ENCODE data around the gene LDLRAD2.

The LDLRAD2 gene

DNA sequence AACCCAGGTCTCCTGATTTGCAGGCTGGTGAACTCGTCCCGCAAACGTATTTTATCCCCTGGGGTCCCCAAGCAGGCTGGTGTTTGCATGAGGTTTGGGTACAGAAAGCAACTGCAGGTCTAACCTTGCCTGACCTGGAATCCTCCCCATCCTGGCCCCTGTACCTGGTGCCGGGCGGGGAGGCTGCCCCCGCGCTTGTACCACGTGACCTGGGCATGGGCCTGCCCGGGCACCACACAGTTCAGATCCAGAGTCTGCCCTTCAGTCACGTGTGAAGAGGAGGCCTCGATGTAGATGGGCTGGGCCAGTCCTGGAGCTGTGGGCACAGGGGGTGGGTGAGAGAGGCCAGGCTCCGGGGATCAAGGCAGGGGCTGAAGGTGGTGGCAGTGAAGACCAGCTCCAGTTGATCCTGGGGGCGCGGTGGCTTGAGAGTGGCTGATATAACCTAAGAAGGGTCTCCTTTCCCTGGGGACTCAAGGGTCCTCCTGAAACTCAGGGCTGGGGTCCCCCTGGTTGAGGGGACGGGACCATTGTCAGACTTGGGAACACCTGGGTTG is 30.6 kb downstream of the LDLRAD2 start:
- no peak for DNase-seq

DNA sequence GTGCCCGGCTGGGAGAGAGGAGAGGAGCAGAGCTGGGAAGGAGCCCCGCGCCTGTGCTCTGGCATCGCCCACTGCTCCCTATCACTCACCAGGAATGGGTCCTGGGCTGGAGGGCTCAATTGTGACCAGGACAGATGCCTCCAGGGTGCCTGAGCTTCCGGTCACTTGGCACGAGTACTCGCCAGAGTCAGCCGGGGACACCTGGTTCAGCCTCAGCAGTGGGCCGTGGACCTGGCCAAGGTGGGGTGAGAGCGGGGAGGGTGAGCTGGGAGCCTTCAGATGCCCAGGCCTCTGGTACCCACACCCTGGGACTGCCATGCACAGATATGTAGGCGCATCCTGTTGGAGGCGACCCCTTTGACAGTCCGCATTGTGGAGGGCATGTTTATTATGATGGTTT is 31.1 kb downstream of the LDLRAD2 start:
- DNase-seq, result no peak

DNA sequence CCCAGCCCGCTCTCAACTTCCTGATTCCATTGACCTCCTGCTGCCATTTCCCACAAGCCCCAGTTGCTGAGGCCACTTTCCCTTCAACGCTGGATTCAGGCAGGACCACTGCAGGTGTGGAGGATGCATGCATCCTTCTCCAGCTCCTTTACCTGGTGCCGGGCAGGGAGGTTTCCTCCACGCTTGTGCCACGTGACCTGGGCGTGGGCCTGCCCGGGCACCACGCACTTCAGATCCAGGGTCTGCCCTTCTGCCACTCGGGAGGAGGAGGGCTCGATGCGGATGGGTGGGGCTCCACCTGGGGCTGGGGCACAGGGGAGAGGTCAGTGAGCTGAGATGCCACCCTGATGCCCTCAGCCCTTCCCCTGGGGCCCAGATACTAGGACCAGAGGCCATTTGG is 31.9 kb downstream of the LDLRAD2 start:
- no peak for DNase-seq

DNA sequence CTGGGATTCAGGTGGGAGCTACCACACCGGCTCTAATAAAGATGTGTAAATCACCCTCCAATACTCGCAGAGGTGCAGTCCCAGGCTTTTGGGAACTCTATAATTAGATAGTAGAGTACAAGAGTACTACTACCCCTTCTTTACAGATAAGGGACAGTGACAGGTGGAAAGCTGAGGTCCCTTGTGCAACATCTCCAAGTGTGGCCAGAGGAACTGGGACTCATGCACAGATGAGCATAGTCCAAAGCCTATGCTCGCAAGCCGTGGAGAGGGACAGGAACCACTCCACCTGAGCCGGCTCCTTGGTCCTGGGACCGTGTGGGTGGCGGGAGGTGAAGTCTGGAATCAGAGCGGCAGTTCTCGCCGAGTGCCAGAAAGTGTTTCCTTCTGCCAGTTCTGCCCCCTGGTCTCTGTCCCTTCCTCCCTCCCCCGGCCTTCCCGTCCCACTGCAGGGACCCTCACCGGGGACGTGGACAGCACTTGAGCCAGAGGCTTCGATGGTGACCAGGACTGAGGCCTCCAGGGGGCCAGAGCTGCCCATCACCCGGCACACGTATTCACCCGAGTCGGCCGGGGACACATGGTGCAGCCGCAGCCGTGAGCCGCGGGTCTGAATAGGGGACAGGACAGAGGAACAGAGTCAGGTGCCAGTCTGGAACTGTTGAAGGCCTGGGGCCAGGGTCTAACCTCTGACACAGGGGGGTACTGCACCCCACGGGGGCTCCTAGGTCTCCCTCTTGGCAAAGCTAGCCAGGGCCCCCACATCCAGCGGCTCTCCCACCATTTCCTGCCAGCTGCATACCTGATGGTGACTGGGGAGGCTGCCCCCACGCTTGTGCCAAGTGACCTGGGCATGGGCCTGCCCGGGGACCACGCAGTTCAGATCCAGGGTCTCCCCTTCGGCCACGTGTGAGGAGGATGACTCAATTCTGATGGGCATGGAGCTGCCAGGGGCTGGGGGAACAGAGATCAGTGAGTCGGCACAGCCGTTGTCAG is 33.9 kb downstream of the LDLRAD2 start:
- no peak for DNase-seq

DNA sequence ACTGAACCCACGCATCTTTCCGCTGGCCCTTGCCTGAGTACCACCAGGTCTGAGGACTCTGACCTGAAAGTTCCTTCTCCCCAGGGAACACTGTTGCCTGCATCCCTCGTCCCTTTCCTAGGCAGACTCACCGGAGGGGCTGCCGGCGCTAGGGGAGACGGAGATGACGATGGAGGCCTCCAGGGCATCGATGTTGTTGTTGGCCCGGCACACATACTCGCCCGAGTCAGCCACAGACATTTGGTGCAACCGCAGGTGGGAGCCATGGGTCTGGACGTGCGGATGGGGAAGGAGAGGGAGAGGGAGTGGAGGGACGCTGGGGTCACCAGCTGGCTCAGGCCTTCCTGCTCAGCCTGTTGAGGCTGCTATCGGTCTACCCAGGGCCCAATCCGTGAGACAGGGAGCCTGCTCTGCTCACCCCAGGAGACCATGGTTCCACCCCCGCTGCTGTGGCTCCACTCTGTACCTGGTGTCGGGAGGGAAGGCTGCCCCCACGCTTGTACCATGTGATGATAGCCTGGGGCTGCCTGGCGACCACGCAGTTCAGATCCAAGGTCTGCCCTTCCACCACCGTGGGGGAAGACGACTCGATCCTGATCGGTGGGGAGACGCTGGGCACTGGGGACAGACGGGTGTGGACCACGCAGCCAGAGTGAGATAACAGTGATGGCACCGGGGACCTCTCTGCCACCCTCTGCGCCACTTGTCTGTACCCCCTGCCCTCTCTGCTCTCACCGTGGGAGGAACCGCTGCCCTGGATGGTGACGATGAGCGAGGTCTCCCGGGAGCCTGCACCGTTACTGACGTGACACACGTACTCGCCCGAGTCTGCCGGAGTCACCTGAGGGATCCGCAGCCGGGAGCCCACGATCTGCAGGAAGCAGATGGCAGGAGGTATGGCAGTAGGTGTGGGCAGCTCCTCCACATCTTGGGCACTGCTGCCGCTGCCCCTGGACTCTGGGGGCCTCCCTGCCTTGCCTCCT is 35.4 kb downstream of the LDLRAD2 start:
- no peak for DNase-seq

DNA sequence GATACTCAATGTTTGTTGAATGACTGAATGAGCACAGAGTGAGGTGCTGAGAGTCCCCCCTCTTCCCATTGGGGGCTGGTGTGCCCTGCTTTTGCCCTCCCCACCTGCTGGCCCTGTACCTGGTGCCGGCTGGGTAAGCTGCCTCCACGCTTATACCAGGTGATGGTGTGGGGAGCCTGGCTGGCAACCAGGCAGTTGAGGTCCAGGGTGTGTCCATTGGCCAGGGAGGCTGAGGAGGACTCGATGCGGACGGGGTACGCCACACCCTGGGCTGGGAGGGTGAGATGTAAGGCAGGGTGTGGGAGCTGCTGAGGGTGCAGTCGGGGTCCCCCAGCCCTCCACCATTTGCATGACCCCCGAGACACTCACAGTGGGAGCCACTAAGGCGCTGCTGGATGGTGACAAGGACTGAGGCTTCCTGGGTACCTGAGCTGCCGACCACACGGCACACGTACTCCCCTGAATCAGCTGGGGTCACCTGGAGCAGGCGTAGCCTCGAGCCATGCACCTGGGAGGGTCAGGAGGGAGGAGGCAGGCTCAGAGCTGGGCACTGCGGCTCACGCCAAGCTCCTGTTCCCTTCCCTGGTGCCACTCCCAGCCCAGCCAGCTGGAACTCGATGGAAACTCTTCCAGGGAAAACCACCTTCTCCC is 36.6 kb downstream of the LDLRAD2 start:
- DNase-seq, result no peak

DNA sequence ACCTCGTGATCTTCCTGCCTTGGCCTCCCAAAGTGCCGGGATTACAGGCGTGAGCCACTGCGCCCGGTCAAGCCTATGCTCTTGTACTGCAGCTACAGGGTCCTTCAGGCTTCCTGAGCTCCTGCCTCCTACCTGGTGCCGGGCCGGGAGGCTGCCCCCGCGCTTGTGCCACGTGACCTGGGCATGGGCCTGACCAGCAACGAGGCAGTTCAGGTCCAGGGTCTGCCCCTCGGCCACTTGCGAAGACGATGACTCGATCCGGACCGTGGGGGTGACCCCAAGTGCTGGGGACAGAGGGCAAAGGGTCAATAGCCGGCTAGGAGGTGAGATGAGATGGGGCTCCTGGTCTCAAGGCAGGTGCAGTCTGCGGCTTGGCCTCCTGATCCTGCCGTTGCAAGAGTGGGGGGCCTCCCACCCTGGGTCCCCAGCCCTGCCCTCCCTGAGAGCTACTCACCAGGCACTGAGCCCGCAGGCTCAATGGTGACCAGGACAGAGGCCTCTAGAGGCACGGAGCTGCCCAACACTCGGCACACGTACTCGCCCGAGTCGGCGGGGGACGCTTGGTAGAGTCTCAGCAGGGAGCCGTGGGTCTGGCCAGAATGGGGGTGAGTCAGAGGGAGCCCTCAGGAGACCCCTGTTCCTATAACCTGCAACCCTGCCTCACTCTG is 38.0 kb downstream of the LDLRAD2 start:
- no peak for DNase-seq

DNA sequence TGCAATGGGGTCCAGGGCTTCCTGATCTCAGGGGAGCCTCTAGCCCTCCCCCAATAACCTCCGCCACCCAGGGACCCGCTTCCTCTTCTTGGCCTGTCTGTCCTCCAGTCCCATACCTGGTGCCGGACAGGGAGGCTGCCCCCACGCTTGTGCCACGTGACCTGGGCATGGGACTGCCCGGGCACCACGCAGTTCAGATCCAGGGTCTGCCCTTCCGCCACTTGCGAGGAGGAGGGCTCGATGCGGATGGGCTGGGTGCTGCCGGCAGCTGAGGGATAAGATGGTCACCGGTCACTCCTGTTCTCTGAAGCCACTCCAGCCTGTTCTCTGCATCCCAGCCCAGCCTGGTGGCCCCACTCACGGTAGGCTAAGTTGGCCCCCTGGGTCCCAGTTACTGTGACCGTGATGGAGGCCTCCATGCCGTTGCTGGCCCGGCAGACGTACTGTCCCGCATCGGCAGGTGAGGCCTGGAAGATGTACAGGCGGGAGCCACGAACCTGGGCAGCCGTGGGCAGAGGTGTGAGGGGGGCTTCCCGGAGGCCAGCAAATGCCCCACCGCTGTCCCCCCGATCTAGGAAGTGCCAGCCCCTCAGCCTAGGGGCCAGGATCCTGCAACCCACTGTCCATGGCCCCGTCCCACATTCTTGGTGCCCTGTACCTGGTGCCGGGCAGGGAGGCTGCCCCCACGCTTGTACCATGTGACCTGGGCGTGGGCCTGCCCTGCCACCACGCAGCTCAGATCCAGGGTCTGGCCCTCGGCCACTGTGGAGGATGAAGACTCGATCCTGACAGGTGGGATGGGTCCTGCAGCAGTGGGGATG is 39.6 kb downstream of the LDLRAD2 start:
- no peak for DNase-seq

DNA sequence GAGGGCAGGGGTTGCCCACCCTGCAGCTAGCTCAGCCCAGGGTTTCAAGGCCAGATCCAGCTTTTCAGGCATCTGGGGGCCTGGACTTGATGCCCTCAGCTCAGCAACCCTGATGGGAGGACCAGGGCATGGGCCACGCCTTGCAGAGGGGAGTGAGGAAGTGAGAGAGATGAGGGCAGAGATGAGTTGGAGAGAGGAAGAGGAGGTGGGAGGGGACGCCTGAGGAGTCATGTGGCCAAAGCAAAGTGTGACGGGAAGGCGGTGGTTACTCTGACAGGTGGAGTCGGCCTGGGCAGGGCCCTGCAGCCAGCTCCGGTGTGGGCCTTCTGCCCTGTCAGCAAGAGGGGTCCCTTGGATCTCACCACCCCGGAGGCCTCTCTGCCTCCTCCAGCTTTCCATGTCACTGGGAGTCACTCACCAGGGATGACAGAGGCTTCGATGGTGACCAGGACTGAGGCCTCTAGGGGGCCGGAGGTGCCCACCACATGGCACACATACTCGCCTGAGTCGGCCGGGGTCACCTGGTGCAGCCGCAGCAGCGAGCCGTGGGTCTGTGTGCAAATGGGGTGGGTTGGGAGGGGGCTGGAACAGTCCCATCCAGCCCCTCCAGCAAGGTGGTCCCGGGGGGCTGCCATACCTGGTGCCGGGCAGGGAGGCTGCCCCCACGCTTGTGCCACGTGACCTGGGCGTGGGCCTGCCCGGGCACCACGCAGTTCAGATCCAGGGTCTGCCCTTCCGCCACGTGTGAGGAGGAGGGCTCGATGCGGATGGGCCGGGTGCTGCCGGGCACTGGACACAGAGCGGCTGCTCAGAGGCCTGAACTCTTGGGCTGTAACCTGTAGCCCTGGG is 40.4 kb downstream of the LDLRAD2 start:
- DNase-seq, result no peak

DNA sequence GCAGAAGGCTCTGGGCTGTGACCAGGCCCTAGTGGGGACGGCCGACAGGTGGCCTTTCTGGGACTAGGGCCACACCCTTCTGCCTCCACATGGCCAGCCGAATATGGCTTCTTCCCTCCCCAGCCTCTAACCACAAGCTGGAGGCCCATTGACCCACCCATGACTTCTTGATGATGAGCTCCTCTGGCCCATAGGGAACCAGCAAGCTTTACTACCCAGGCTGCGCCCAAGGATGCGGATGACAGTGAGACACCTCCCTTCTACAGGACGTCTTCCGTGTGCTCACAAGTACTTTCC is 41.0 kb downstream of the LDLRAD2 start:
- DNase-seq, result no peak

DNA sequence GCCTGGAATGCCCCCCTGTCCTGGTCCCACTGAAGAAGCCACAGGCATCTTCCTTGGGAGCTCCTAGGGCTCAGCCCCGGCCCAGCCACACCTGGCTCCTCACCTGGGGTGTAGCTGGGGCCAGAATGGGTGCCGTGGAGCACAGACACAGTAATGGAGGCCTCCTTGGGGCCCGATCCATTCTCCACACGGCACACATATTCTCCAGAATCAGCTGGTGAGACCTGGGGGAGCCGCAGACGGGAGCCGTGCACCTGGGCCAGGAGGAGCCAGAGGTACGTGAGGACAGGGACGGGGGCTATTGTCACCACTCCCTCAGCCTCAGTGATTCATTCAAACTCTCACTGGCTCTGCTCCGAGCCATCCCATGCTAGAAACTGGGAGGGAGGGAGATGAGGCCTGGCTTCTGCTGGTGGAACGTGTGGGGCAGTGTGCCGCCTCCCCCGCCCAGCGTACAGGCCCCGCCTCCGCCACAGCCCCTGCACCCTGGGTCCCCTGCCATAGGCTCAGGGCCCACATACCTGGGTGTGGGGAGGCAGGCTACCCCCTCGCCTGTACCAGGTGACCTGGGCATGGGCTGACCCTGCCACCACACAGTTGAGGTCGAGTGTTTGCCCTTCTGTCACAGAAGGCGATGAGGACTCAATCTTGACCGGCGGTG is 42.2 kb downstream of the LDLRAD2 start:
- no peak for DNase-seq

DNA sequence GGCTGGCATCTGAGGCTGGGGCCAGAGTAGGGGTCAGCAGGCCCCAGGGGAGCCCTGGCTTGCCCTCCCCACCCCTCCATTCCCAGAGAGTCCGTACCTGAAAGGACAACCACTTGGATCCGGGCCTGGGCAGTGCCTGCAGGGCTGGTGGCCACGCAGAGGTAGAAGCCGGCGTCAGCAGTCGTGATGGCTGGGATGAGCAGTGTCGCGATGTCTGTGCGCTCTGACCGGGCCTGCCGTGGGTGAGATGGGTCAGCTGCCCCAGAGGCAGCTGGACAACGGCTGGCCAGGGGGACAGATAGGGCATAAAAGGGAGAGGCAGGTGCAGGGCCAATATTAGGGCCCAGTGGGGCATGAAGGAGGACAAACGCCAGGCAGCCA is 42.7 kb downstream of the LDLRAD2 start:
- no peak for DNase-seq

DNA sequence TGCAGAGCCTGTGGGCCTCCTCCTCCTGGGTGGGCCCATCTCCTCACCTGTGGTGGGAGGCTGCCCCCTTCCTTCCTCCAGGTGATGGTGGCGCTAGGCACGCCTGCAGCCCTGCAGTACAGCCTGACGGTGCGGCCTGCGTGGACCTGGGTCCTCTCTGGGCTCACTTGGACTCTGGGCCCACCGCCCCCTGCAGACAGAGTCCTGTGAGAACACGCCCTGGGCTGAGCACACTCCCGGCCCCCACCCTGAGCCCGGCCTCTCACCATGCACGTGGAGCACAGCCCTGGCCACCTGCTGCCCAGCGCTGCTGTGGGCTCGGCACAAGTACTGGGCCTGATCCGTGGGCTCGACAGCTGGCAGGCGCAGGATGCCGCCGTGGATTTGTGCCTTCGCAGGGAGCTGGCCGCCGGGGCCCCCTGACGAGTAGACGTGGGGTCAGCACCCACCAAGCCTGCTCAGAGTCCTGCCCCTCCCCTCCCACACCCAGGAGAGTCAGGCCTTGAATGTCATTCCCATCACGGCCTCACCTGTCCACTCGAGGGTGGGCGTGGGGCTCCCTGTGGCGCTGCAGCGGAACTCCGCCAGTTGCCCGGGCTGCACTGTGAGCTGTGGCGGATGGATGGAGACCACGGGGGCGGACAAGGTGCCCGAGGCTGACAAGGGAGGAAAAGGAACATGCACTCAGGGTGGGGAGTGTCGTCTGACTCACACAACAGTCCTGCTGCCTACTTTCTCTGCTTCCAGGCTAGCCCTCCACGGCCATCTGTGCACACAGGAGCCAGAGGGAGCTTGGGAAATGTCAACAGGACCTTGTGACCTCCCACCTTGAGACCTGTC is 43.4 kb downstream of the LDLRAD2 start:
- DNase-seq, result no peak

DNA sequence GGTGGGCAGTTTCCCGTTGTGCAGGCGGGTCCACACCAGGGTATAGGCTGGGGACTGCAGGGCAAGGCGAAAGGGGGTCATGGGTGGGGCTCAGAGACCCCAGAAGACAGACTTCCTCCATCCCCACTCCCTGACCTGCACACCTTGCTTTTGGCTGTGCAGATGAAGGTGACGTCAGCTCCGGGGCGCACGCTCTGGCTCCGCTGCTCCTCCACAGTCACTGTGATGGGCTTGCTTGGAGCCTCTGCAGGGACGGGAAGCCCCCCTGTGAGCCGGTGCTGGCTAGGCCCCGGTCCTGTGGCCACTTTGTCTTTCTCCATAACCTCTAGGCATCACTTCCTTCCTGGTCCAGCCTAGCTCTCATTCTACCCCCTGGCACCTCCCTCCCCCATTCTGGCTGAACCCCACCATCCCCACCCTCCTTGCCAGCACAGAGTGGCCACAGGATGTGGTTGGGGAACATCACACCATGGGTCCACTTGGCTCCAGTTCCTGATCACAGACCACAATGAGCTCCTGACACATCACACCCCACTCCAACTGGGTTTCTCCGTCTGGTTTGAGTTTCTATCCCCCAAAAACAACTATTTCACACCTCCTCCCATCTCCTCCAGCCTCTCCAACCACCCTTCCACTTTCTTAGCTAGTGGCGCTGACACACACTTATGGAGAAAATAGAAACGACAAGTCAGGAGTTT is 45.2 kb downstream of the LDLRAD2 start:
- no peak for DNase-seq

DNA sequence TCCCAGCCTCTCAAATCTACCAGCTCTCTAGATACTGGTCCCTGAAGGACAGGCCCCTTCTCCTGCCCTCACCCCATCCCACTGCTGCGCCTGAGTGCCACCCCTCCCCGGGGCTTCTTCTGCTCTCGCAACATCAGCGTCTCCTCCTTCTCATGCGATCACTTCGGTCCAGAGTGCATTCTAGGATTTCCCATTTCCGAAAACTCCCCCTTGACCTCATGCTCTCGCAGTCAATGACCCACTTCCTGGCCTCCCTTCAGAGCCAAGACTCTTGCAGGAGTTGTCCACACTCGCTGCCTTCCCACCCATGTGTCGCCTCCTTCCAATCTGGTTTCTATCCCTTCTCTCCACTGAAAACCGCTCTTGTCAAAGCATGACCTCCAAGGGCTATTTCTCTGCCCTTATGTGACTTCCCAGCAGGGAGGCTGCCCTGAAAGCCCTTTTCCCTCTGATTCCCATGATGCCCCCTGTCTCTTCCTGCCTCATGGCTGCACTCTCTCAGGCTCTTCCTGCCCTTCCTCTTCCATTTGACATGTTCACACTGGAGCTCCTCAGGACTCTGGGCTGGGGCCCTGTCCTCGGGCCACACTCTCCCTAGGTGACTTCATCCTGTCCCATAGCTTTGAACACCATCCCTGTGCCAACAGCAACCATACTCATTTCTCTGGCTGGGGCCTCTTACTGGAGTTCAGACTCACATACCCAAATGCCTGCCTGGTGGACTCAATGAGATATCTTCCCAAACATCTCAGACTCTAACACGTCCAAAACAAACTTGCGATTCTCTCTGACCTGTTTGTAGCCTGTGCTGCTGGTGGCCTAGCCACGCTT is 46.0 kb downstream of the LDLRAD2 start:
- no peak for DNase-seq

DNA sequence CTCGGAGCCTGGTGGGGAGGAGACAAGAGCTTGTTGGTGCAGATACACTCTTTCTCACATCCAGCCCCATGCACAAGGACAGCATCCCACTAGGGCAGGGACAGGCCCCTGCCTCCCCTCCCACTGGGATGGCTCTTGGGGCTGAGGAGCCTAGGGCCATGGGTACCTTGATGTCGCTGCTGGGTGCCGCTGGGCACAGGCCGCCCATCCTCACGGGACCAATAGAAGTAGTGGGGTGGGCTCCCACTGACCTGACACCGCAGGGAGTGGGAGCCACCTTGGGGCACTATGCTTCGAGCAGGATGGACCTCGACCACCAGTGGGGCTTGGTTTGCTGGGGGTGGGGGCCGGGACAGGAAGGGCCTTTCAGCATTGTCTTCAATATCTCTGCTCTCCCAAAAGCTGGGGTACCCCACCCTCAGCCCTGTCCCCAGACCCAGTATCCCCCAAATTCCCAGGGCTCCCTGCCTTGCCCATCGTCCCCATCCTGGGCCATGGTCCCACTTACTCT is 47.7 kb downstream of the LDLRAD2 start:
- no peak for DNase-seq
